Measurements from ENCODE around the gene TNFRSF6B. TPM values are rescaled to one million over a fixed set of nuclear protein-coding genes. Genes with fewer than 3 reads are reported as not detected.

The TNFRSF6B gene
- total RNA-seq, 1 donor from 2014 or later = not detected

DNA sequence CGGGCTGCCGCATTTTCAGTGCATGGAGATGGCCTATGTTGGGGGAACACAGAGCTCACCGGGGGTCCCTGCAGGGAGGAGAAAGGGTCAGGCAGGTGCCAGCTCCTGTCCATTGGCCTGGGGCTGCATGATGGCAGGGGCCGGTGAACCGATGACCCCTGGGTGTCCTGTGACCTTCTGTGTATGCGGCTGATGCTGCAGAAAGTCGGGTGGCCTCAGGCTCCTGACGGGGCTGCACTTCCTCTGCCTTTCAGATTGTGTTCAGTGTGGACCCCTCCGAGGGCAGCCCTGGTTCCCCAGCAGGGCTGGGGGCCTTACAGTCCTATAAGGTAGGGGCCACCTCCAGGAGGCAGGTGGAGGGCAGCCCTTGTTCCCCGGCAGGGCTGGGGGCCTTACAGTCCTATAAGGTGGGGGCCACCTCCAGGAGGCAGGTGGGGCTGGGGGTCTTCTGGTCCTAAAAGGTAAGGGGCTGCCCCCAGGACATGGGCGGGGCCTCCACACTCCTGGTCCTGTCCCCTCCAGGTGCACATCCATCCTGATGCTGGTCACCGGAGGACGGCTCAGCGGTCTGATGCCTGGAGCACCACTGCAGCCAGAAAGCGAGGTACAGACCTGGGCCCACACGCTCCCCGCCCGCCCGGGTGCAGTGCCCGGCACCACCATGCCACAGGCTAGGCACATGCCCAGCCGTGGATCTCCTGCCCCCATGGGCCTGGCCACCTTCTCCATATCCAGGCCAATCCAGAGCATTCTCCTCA lies 11.0 kb upstream of the TNFRSF6B start:
- no peaks in the 10 kb centered on the region for H3K4me1 Mint-ChIP-seq (ENCODE audit: low read depth)
- H3K36me3 Mint-ChIP-seq (ENCODE audit: insufficient read depth) = no peaks in the 10 kb centered on the region
- H3K27ac Mint-ChIP-seq = no peak overlapping the region
- H3K4me3 Mint-ChIP-seq (ENCODE audit: low read depth) = no peak overlapping the region
- no peaks in the 10 kb centered on the region for H3K9me3 Mint-ChIP-seq (ENCODE audit: low read depth)
- no peak for DNase-seq (ENCODE audit: low spot score, unreplicated experiment)
- TF ChIP-seq, protein P1, sequence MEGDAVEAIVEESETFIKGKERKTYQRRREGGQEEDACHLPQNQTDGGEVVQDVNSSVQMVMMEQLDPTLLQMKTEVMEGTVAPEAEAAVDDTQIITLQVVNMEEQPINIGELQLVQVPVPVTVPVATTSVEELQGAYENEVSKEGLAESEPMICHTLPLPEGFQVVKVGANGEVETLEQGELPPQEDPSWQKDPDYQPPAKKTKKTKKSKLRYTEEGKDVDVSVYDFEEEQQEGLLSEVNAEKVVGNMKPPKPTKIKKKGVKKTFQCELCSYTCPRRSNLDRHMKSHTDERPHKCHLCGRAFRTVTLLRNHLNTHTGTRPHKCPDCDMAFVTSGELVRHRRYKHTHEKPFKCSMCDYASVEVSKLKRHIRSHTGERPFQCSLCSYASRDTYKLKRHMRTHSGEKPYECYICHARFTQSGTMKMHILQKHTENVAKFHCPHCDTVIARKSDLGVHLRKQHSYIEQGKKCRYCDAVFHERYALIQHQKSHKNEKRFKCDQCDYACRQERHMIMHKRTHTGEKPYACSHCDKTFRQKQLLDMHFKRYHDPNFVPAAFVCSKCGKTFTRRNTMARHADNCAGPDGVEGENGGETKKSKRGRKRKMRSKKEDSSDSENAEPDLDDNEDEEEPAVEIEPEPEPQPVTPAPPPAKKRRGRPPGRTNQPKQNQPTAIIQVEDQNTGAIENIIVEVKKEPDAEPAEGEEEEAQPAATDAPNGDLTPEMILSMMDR (IDR thresholded peaks at IDR 0.05; ENCODE audit: unreplicated experiment) = no peak
- no peaks in the 10 kb centered on the region for H3K27me3 Mint-ChIP-seq

DNA sequence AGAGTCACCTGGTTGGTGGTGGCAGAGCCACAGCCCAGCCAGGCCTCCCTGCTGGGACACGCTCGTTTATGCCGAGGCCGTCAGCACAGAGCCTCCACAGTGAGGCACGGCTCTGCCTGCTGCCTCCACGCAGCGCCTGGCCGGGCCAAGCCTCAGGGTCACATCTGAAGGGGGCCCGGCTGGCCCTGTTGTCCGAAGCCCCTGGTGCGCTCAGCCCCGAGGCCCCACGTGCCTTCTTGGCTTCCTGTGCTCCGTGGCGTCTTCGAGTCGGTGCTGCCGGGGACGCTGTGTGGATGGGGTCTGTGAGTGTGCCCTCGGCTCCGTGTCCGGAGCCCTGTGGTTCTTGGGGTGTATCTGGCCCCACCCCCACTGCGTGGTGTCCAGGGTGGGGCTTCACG lies 10.4 kb upstream of the TNFRSF6B start:
- no peak for DNase-seq (ENCODE audit: low spot score, unreplicated experiment)
- Mint-ChIP-seq H3K4me3 (ENCODE audit: low read depth) (no peak overlapping the region), H3K27ac (no peak overlapping the region), H3K27me3 (no peaks in the 10 kb centered on the region), H3K9me3 (ENCODE audit: low read depth) (no peaks in the 10 kb centered on the region), H3K4me1 (ENCODE audit: low read depth) (no peaks in the 10 kb centered on the region), H3K36me3 (ENCODE audit: insufficient read depth) (no peaks in the 10 kb centered on the region)
- TF ChIP-seq, protein P1 (IDR thresholded peaks at IDR 0.05; ENCODE audit: unreplicated experiment) = no peak

DNA sequence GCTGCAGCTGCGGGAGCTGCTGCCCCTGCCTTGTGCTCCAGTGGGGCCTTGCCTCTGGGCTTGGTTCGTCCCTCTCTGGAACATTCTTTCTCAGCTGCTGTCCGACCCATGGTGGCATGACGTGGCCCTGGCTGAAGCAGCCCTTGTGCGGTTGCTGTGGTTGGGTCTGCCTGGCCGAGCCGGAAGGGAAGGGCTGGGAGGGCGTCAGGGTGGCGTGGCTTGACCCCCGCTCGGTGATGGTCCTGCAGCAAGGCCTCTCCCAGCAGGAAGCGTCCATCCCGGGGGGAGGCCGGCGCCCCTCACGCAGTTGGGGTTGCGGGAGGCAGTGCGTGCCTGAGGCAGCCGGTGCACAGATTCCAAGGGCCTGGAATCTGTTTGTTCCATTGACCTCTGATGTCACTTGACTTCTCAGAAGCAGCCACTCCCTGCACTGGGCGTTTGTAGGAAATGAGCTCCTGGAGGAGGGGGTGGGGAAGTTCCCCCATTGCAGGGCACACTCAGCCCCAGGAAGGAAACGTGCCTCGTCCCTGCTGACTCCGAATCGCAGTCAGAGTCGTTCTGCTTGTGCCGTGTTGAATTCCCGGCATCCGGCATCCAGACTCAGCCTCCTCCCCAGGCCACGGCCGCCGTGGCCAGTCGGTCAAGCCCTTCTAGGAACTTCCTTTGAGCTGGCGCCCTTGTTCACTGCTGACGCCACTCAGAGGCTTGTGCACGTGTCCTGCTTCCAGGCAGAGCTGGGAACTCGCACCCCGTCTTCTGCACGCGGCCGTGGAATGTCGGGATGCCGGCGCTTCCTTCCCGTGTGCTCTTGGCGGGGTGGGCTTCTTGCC lies 9.7 kb upstream of the TNFRSF6B start:
- no peak for DNase-seq (ENCODE audit: low spot score, unreplicated experiment)
- no peak overlapping the region for H3K27ac Mint-ChIP-seq
- H3K4me1 Mint-ChIP-seq (ENCODE audit: low read depth) = no peaks in the 10 kb centered on the region
- no peaks in the 10 kb centered on the region for H3K9me3 Mint-ChIP-seq (ENCODE audit: low read depth)
- H3K27me3 Mint-ChIP-seq = no peaks in the 10 kb centered on the region
- TF ChIP-seq, protein P1 (IDR thresholded peaks at IDR 0.05; ENCODE audit: unreplicated experiment) = no peak
- no peak overlapping the region for H3K4me3 Mint-ChIP-seq (ENCODE audit: low read depth)
- no peaks in the 10 kb centered on the region for H3K36me3 Mint-ChIP-seq (ENCODE audit: insufficient read depth)

DNA sequence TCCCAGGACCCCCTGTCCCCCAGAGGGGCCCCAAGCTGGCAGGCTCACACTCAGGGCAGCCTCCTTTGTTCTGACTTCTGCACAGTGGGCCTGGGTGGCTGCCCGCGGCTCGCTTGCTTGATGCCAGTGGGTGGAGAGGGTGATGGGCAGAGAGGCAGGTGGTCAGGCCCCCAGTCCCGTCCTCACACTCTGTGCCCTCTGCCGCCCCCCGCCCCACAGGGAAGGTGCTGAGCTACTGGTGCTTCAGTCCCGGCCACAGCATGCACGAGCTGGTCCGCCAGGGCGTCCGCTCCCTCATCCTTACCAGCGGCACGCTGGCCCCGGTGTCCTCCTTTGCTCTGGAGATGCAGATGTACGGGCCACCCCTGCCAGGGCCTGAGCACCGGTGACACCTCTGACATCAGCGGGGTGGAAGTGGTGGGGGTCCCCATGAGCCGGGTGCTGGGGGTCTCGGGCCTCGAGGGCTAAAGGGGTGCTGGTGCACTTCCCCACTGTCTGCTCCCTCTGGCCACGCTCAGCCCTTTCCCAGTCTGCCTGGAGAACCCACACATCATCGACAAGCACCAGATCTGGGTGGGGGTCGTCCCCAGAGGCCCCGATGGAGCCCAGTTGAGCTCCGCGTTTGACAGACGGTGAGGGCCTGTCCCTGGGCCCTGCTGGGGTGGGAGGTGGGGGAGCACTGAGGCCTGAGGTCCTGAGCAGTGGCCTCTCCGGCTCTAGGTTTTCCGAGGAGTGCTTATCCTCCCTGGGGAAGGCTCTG lies 8.9 kb upstream of the TNFRSF6B start:
- TF ChIP-seq, protein P1 (IDR thresholded peaks at IDR 0.05; ENCODE audit: unreplicated experiment) = no peak
- Mint-ChIP-seq H3K9me3 (ENCODE audit: low read depth) (no peaks in the 10 kb centered on the region), H3K36me3 (ENCODE audit: insufficient read depth) (no peaks in the 10 kb centered on the region), H3K27ac (no peak overlapping the region), H3K4me3 (ENCODE audit: low read depth) (no peak overlapping the region), H3K4me1 (ENCODE audit: low read depth) (no peaks in the 10 kb centered on the region), H3K27me3 (no peaks in the 10 kb centered on the region)
- DNase-seq (ENCODE audit: low spot score, unreplicated experiment) = no peak
